Measurements from ENCODE around the gene PHLDB3. TPM values are rescaled to one million over a fixed set of nuclear protein-coding genes. Genes with fewer than 3 reads are reported as not detected.
A peak's percentile ranks its signal among the peaks of the same experiment; 100 is the strongest.

PHLDB3 gene
- total RNA-seq, 2 donors from 2014 or later, result 7.7 to 13.5 TPM

DNA sequence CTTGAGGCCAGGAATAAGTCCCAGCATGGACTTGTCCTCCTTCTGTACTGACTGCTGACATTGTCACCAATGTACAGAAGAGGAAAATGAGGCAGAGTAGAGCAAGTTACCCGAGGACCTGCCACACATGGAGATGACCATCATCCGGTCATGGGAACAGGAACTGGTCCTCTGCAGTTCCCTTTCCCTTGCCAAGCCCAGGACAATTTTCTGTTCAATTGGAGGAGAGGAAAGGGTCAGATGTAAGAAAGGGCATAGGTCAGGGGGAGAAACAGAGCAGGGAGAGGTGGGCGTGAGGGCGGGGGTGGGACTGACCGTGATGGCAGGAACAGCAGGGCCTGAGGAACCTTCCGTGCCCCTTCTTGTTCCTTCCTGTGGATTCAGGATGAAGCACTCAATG, 18.6 kb downstream of the PHLDB3 start:
- H3K27ac ChIP-seq (ENCODE audit: low read depth, low read length), result no peak overlapping the region
- no peak overlapping the region for H3K4me3 ChIP-seq (ENCODE audit: low read length)
- no peaks in the 10 kb centered on the region for H3K4me1 ChIP-seq (ENCODE audit: control insufficient read depth, insufficient read depth, low read length)
- 83 to 94% methylated on average over 4 to 6 of the region's 6 CpGs for WGBS, 2 experiments (ENCODE audit: insufficient coverage in 1 of 2, insufficient read length in 1 of 2)
- no peak overlapping the region for H3K4me3 Mint-ChIP-seq
- H3K27ac Mint-ChIP-seq, result no peak overlapping the region
- DNase-seq, result no peak
- H3K27me3 Mint-ChIP-seq (ENCODE audit: insufficient read depth), result no peaks in the 10 kb centered on the region
- H3K9ac ChIP-seq (ENCODE audit: extremely low read depth, low read length, poor library complexity, severe bottlenecking), result no peak overlapping the region
- H3K36me3 ChIP-seq (ENCODE audit: control insufficient read depth, insufficient read depth, low read length), result no peaks in the 10 kb centered on the region
- H3K9me3 Mint-ChIP-seq, result no peaks in the 10 kb centered on the region
- H3K36me3 Mint-ChIP-seq (ENCODE audit: low read depth), result no peaks in the 10 kb centered on the region
- peaks cover 5% of the 10 kb centered on the region for H3K4me1 Mint-ChIP-seq
- TF ChIP-seq, protein P1, sequence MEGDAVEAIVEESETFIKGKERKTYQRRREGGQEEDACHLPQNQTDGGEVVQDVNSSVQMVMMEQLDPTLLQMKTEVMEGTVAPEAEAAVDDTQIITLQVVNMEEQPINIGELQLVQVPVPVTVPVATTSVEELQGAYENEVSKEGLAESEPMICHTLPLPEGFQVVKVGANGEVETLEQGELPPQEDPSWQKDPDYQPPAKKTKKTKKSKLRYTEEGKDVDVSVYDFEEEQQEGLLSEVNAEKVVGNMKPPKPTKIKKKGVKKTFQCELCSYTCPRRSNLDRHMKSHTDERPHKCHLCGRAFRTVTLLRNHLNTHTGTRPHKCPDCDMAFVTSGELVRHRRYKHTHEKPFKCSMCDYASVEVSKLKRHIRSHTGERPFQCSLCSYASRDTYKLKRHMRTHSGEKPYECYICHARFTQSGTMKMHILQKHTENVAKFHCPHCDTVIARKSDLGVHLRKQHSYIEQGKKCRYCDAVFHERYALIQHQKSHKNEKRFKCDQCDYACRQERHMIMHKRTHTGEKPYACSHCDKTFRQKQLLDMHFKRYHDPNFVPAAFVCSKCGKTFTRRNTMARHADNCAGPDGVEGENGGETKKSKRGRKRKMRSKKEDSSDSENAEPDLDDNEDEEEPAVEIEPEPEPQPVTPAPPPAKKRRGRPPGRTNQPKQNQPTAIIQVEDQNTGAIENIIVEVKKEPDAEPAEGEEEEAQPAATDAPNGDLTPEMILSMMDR (conservative IDR thresholded peaks at IDR 0.05), result no peak
- no peaks in the 10 kb centered on the region for H3K9me3 ChIP-seq (ENCODE audit: control insufficient read depth, low read length)
- no peaks in the 10 kb centered on the region for H3K27me3 ChIP-seq (ENCODE audit: control insufficient read depth, insufficient read depth, low read length, poor library complexity, severe bottlenecking)

DNA sequence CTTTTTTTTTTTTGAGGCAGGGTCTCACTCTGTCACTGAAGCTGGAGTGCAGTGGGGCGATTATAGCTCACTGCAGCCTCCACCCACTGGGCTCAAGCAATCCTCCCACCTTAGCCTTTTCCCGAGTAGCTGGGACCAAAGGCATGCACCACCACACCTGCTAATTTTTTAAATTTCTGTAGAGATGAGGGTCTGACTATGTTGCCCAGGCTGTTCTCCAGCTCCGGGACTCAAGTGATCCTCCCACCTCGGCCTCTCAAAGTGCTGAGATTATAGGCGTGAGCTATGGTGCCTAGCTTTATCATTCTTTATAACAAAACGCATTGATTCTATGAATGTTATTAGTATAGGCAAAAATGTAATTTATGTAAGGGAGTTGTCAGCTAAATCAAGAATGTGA, 21.3 kb downstream of the PHLDB3 start:
- WGBS, 2 experiments (ENCODE audit: insufficient coverage in 1 of 2, insufficient read length in 1 of 2), result 89 to 93% methylated on average over 3 to 6 of the region's 6 CpGs
- Mint-ChIP-seq H3K27ac (no peak overlapping the region), H3K4me1 (peaks cover 5% of the 10 kb centered on the region), H3K4me3 (no peak overlapping the region), H3K9me3 (no peaks in the 10 kb centered on the region), H3K36me3 (ENCODE audit: low read depth) (no peaks in the 10 kb centered on the region), H3K27me3 (ENCODE audit: insufficient read depth) (no peaks in the 10 kb centered on the region)
- TF ChIP-seq, protein P1 (conservative IDR thresholded peaks at IDR 0.05), result no peak
- Histone ChIP-seq H3K36me3 (ENCODE audit: control insufficient read depth, insufficient read depth, low read length) (no peaks in the 10 kb centered on the region), H3K27me3 (ENCODE audit: control insufficient read depth, insufficient read depth, low read length, poor library complexity, severe bottlenecking) (no peaks in the 10 kb centered on the region), H3K4me3 (ENCODE audit: low read length) (no peak overlapping the region), H3K27ac (ENCODE audit: low read depth, low read length) (no peak overlapping the region), H3K4me1 (ENCODE audit: control insufficient read depth, insufficient read depth, low read length) (no peaks in the 10 kb centered on the region), H3K9me3 (ENCODE audit: control insufficient read depth, low read length) (no peaks in the 10 kb centered on the region), H3K9ac (ENCODE audit: extremely low read depth, low read length, poor library complexity, severe bottlenecking) (no peak overlapping the region)
- no peak for DNase-seq

DNA sequence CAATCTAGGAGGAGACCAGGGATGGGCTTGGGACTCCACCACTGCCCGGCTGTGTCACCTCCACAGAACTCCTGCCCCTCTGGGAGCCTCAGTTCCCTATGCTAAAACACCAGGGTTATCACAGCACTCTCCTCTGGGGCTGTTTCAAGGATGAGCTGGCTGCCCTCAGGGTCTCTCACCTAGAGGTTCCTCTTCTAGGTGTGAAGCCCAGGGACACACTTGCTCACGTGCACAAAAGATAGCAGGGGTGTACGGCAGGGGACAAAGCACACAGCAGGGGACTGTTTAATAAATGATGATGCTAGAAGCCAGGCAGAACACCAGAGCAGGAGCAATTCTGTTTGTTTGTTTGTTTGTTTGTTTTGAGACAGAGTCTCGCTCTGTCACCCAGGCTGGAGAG, 22.4 kb downstream of the PHLDB3 start:
- no peaks in the 10 kb centered on the region for H3K36me3 Mint-ChIP-seq (ENCODE audit: low read depth)
- no peak overlapping the region for H3K4me3 Mint-ChIP-seq
- no peaks in the 10 kb centered on the region for H3K27me3 Mint-ChIP-seq (ENCODE audit: insufficient read depth)
- Histone ChIP-seq H3K9ac (ENCODE audit: extremely low read depth, low read length, poor library complexity, severe bottlenecking) (no peak overlapping the region), H3K27ac (ENCODE audit: low read depth, low read length) (no peak overlapping the region), H3K36me3 (ENCODE audit: control insufficient read depth, insufficient read depth, low read length) (no peaks in the 10 kb centered on the region), H3K4me1 (ENCODE audit: control insufficient read depth, insufficient read depth, low read length) (no peaks in the 10 kb centered on the region), H3K9me3 (ENCODE audit: control insufficient read depth, low read length) (no peaks in the 10 kb centered on the region), H3K27me3 (ENCODE audit: control insufficient read depth, insufficient read depth, low read length, poor library complexity, severe bottlenecking) (no peaks in the 10 kb centered on the region), H3K4me3 (ENCODE audit: low read length) (no peak overlapping the region)
- H3K9me3 Mint-ChIP-seq, result no peaks in the 10 kb centered on the region
- TF ChIP-seq, protein P1 (conservative IDR thresholded peaks at IDR 0.05), result no peak
- 82 to 85% methylated on average over 3 to 4 of the region's 4 CpGs for WGBS, 2 experiments (ENCODE audit: insufficient coverage in 1 of 2, insufficient read length in 1 of 2)
- no peak for DNase-seq
- peaks cover 5% of the 10 kb centered on the region for H3K4me1 Mint-ChIP-seq
- H3K27ac Mint-ChIP-seq, result peak overlapping the region; percentile 17

Data from endodermal cell (in vitro differentiated cells).